ENCODE data around the gene TEX26. TPM values are rescaled to one million over a fixed set of nuclear protein-coding genes. Genes with fewer than 3 reads are reported as not detected.

The TEX26 gene
- total RNA-seq, 5 donors from 2014 or later (not counting 1 experiment from before 2014, with no cell fraction given), result not detected

DNA sequence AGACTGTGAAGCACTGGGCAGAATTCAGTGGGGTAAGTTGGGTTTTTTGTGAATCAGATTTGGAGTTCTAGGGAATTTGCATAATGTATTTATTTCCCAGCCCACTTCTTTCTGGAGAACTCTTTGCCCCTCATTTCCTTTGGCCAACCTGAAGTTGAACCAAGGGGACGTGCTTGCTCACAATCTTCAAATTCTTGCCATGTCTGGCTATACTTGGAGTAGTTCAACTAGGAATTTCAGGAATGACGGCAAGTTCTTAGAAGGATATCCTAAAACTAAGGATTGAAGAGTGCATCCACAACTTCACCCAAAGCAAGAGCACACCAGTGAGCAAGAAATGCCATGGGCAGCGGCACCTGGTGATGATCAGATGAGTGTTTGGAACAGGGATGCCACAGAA, 88.5 kb downstream of the TEX26 start:
- Mint-ChIP-seq H3K4me1 (no peaks in the 10 kb centered on the region), H3K4me3 (no peak overlapping the region), H3K27ac (no peak overlapping the region), H3K27me3 (peaks cover 13 to 23% of the 10 kb centered on the region in 2 donors), H3K36me3 (no peaks in the 10 kb centered on the region), H3K9me3 (peaks cover 0 to 4% (median 0%) of the 10 kb centered on the region in 3 donors)
- H3K27me3 ChIP-seq (replicated peaks in 1 of 2; ENCODE audit: control insufficient read depth in 2 of 2, extremely low read depth in 1 of 2, insufficient read depth in 2 of 2, low read length in 1 of 2), result peaks cover 7 to 23% of the 10 kb centered on the region in 2 experiments
- CTCF ChIA-PET, result no interaction called here
- DNase-seq (no peak), ATAC-seq (replicated peaks in 1 of 4) (no peak)
- no peaks in the 10 kb centered on the region for H3K9me3 ChIP-seq
- POLR2A ChIA-PET, result no interaction called here
- H3K27ac ChIP-seq (ENCODE audit: low read length), result no peak overlapping the region
- no peaks in the 10 kb centered on the region for H3K36me3 ChIP-seq (ENCODE audit: control insufficient read depth in 2 of 2, extremely low read depth in 1 of 2, insufficient read depth in 1 of 2, low read length in 1 of 2)
- H3K4me3 ChIP-seq (ENCODE audit: control insufficient read depth in 1 of 2, extremely low read depth in 1 of 2, low read length in 1 of 2), result no peak overlapping the region
- H3K4me1 ChIP-seq (ENCODE audit: control insufficient read depth in 1 of 2, extremely low read depth in 1 of 2, insufficient read depth in 2 of 2, low read length in 2 of 2), result no peaks in the 10 kb centered on the region
- WGBS (ENCODE audit: insufficient coverage), result no CpG with 5 or more reads among the region's 3 CpGs

- Mint-ChIP-seq H3K4me3 (no peak overlapping the region), H3K4me1 (no peaks in the 10 kb centered on the region), H3K9me3 (peaks cover 0 to 4% (median 0%) of the 10 kb centered on the region in 3 donors), H3K36me3 (no peaks in the 10 kb centered on the region), H3K27me3 (peaks cover 9 to 23% of the 10 kb centered on the region in 2 donors), H3K27ac (no peak overlapping the region)
- Histone ChIP-seq H3K27ac (ENCODE audit: low read length) (no peak overlapping the region), H3K4me3 (ENCODE audit: control insufficient read depth in 1 of 2, extremely low read depth in 1 of 2, low read length in 1 of 2) (no peak overlapping the region), H3K9me3 (no peaks in the 10 kb centered on the region), H3K4me1 (ENCODE audit: control insufficient read depth in 1 of 2, extremely low read depth in 1 of 2, insufficient read depth in 2 of 2, low read length in 2 of 2) (no peaks in the 10 kb centered on the region), H3K27me3 (replicated peaks in 1 of 2; ENCODE audit: control insufficient read depth in 2 of 2, extremely low read depth in 1 of 2, insufficient read depth in 2 of 2, low read length in 1 of 2) (peaks cover 7 to 24% of the 10 kb centered on the region in 2 experiments), H3K36me3 (ENCODE audit: control insufficient read depth in 2 of 2, extremely low read depth in 1 of 2, insufficient read depth in 1 of 2, low read length in 1 of 2) (no peaks in the 10 kb centered on the region)
- ChIA-PET CTCF (no interaction called here), POLR2A (no interaction called here)
- DNase-seq (no peak), ATAC-seq (replicated peaks in 1 of 4) (no peak)
- 69% methylated on average over 7 of the region's 13 CpGs for WGBS (ENCODE audit: insufficient coverage)
Measured at GRCh38 chr13:31022288-31022895, 89.9 kb downstream of the TEX26 start.

DNA sequence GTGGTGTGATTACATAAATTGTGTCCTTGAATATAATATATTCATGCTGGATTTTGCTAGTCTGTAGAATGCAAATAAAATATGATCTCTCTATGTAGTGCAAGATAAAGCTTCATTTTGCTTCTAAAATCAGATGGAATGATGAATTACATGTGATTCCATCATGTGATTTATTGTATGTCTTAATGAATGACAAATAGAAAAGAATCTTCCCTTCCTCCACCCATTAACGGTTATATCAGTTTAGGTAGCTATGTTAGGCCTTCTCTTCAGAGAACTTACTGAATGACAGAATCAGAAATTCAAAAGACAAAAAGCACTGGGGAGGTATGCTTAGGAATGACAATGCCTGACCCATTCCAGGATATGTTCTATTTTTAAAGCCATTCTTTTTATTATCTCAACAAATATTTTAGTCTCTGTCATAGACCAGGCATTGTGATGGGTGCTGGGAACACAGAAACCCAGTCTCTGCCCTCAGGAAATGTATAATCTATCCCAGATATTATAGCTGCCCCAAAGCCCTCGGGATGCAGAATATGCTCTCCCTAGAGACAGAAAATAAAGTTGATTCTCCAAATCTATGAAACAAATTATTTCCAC, 90.6 kb downstream of the TEX26 start:
- peaks cover 9 to 26% of the 10 kb centered on the region in 2 donors for H3K27me3 Mint-ChIP-seq
- no peak overlapping the region for H3K4me3 Mint-ChIP-seq
- Histone ChIP-seq H3K36me3 (ENCODE audit: control insufficient read depth in 2 of 2, extremely low read depth in 1 of 2, insufficient read depth in 1 of 2, low read length in 1 of 2) (no peaks in the 10 kb centered on the region), H3K9me3 (no peaks in the 10 kb centered on the region), H3K27ac (ENCODE audit: low read length) (no peak overlapping the region), H3K4me1 (ENCODE audit: control insufficient read depth in 1 of 2, extremely low read depth in 1 of 2, insufficient read depth in 2 of 2, low read length in 2 of 2) (no peaks in the 10 kb centered on the region), H3K27me3 (replicated peaks in 1 of 2; ENCODE audit: control insufficient read depth in 2 of 2, extremely low read depth in 1 of 2, insufficient read depth in 2 of 2, low read length in 1 of 2) (peaks cover 7 to 26% of the 10 kb centered on the region in 2 experiments), H3K4me3 (ENCODE audit: control insufficient read depth in 1 of 2, extremely low read depth in 1 of 2, low read length in 1 of 2) (no peak overlapping the region)
- H3K4me1 Mint-ChIP-seq, result no peaks in the 10 kb centered on the region
- CTCF ChIA-PET, result no interaction called here
- POLR2A ChIA-PET, result no interaction called here
- no peaks in the 10 kb centered on the region for H3K36me3 Mint-ChIP-seq
- no peak overlapping the region for H3K27ac Mint-ChIP-seq
- no peak for ATAC-seq (replicated peaks in 1 of 4)
- no peak for DNase-seq
- H3K9me3 Mint-ChIP-seq, result peaks cover 0 to 1% (median 0%) of the 10 kb centered on the region in 3 donors
- WGBS (ENCODE audit: insufficient coverage), result no CpG with 5 or more reads among the region's 2 CpGs

Other genes with a start within 250 kb of the TEX26 start
- 10 to 100 TPM; 24.2 to 64.9 (median 50.8) TPM for gene ALOX5AP, start 197.1 kb upstream of the TEX26 start, total RNA-seq
- not detected for gene MEDAG, start 26.4 kb upstream of the TEX26 start, total RNA-seq
- gene HSPH1, start 229.2 kb downstream of the TEX26 start, total RNA-seq, result 100 to 1,000 TPM in 2 of 5 donors, 10 to 100 TPM in 3; 54.5 to 141 (median 72.8) TPM

Data from T-cell (primary cell).